ENCODE results near the gene PRKAA1. TPM values are rescaled to one million over a fixed set of nuclear protein-coding genes. Genes with fewer than 3 reads are reported as not detected.
"Not testable (repeated sequence)": the region's sequence is repeated elsewhere in the genome, so short reads cannot be mapped to it uniquely, and the experiment has no call there.

The PRKAA1 gene
- total and polyA plus RNA-seq, 2 of the 13 experiments (the other 11 are each of a cell fraction or from before 2014, with no cell fraction given): 36.6 to 58.0 TPM

- in situ Hi-C loops (cut with HindIII; ENCODE audit: extremely low pct_ligation_motif_present, low pct_unique_long_range_greater_than_20kb); BruUV-seq (replicated peaks); H3K4me1 ChIP-seq (ENCODE audit: insufficient read depth, low read length); DNase-seq (ENCODE audit: low spot score); H3K9me3 ChIP-seq (ENCODE audit: low read length); H3K27me3 ChIP-seq (ENCODE audit: control insufficient read depth in 1 of 2, insufficient read depth in 2 of 2, low read length in 2 of 2); H3K9ac ChIP-seq (ENCODE audit: insufficient read depth, low read depth, low read length); CTCF ChIA-PET (ENCODE audit: low intra/inter-chr PET ratio, low total read pairs); FAIRE-seq; H2AFZ ChIP-seq (ENCODE audit: low read length); H3K4me3 ChIP-seq (replicated peaks in 1 of 3; ENCODE audit: insufficient read depth in 1 of 3, low read depth in 2 of 3, low read length in 3 of 3); H3K79me2 ChIP-seq (ENCODE audit: insufficient read depth, low read length); H3K4me2 ChIP-seq (ENCODE audit: low read depth, low read length); H3K27ac ChIP-seq (ENCODE audit: extremely low read length, insufficient read depth, low read length); TF ChIP-seq SOX6 (IDR thresholded peaks at IDR 0.05): not testable (repeated sequence)
- 93% methylated on average over 11 of the region's 11 CpGs for WGBS (ENCODE audit: low lambda C conversion rate)
- ATAC-seq: peak; percentile 19
- intact Hi-C loops (cut with micrococcal nuclease; ENCODE audit: unreplicated experiment): loop anchor here (2.0 kb wide), 1 partner anchor 23 kb away; no protein-coding TSS in a partner anchor
- POLR2A ChIA-PET: interaction anchor here (1.3 to 2.2 kb wide), 3 partner anchors 10 to 34 kb away, joined by 3 to 6 read pairs (median 3); partner anchors contain the start of genes PRKAA1 and RPL37
- peaks cover 9 to 37% of the 10 kb centered on the region in 2 experiments for H3K36me3 ChIP-seq (replicated peaks in 1 of 2; ENCODE audit: control insufficient read depth in 1 of 2, insufficient read depth in 2 of 2, low read length in 2 of 2)
- peaks cover 30% of the 10 kb centered on the region for H4K20me1 ChIP-seq (ENCODE audit: insufficient read depth, low read length)
- TF ChIP-seq POLR2AphosphoS5 (IDR thresholded peaks at IDR 0.05; ENCODE audit: low read depth, low read length) (peak; percentile 56; the same call in 1 of the 2 replicates), RBM22 (optimal IDR thresholded peaks at IDR 0.05; ENCODE audit: low read length) (peak; percentile 99), POLR2G (IDR thresholded peaks at IDR 0.05; ENCODE audit: low read depth, low read length) (peak; percentile 69), AGO2 (optimal IDR thresholded peaks at IDR 0.05; ENCODE audit: low read depth, low read length) (peak; percentile 4), PAF1 (CRISPR knock-in tag; IDR thresholded peaks at IDR 0.05) (peak; percentile 95), SOX6 (CRISPR knock-in tag; IDR thresholded peaks at IDR 0.05) (peak; percentile 26; the same call in 1 of the 2 replicates), FOSL2 (CRISPR knock-in tag; IDR thresholded peaks at IDR 0.05) (peak; percentile 10; the same call in 1 of the 2 replicates), RAD21 (CRISPR knock-in tag; IDR thresholded peaks at IDR 0.05) (0 out of 2 replicates have a peak, but pooled peaks have one; percentile 16), POLR2A (IDR thresholded peaks at IDR 0.05; ENCODE audit: insufficient read depth in 1 of 2, low read depth in 2 of 2, low read length in 2 of 2) (peak in 1 of 2 experiments; percentile 62; a peak in 2 of 4 replicates)
Measured at GRCh38 chr5:40825461-40826043, 27.4 kb upstream of the PRKAA1 start.

Measured in HepG2 (cell line).